C4-2B (cell line): ENCODE results near the gene KRT33B.
A peak's percentile ranks its signal among the peaks of the same experiment; 100 is the strongest.

Experiments
- H3K27ac ChIP-seq: fragments of 450-650 bp; 2 replicates; pipeline ENCODE4 v1.5.1; 2017
- CTCF ChIP-seq: fragments of 450-650 bp; conservative IDR thresholded peaks from 2 replicates; pipeline ENCODE4 v1.5.1; 2017; ENCODE audit warnings: mild to moderate bottlenecking
- ZFX ChIP-seq: fragments of 450-650 bp; IDR thresholded peaks from 2 replicates; pipeline ENCODE4 v1.6.1; 2017

Gene KRT33B

GRCh38 chr17:41327411-41328120 is 42.0 kb downstream of the KRT33B start:
- no peak for TF ChIP-seq ZFX
- TF ChIP-seq CTCF = no peak
- H3K27ac ChIP-seq = no peak overlapping the region

- TF ChIP-seq ZFX (no peak), CTCF (no peak)
- no peak overlapping the region for H3K27ac ChIP-seq
Observed at GRCh38 chr17:41326173-41327145, 43.2 kb downstream of the KRT33B start.

- H3K27ac ChIP-seq = no peak overlapping the region
- no peak for TF ChIP-seq CTCF
- TF ChIP-seq ZFX = no peak
Observed at GRCh38 chr17:41325611-41326010, 44.0 kb downstream of the KRT33B start.

GRCh38 chr17:41325126-41325525 is 44.5 kb downstream of the KRT33B start:
- no peak for TF ChIP-seq CTCF
- no peak for TF ChIP-seq ZFX
- H3K27ac ChIP-seq = no peak overlapping the region

GRCh38 chr17:41324180-41325075 is 45.2 kb downstream of the KRT33B start:
- H3K27ac ChIP-seq = no peak overlapping the region
- TF ChIP-seq ZFX = no peak
- TF ChIP-seq CTCF = peak; percentile 52

GRCh38 chr17:41322903-41323895 is 46.4 kb downstream of the KRT33B start:
- no peak overlapping the region for H3K27ac ChIP-seq
- no peak for TF ChIP-seq ZFX
- no peak for TF ChIP-seq CTCF
